Measurements from ENCODE around the gene ZBTB3.
"Not testable (repeated sequence)": the region's sequence is repeated elsewhere in the genome, so short reads cannot be mapped to it uniquely, and the experiment has no call there.

Gene ZBTB3

GRCh38 chr11:62753736-62754603 lies at the start of gene ZBTB3:
Gene ZBTB3, minus strand, starts transcription at chr11:62754160. Its CDS starts 496 bp downstream, at chr11:62753664.
- peak; percentile 99 for DNase-seq

GRCh38 chr11:62801071-62801470 lies 47.1 kb upstream of the ZBTB3 start:
- no peak for DNase-seq

GRCh38 chr11:62799486-62799885 lies 45.5 kb upstream of the ZBTB3 start:
- no peak for DNase-seq

GRCh38 chr11:62796281-62796680 lies 42.3 kb upstream of the ZBTB3 start:
- DNase-seq: no peak

GRCh38 chr11:62794201-62794775 lies 40.3 kb upstream of the ZBTB3 start:
- DNase-seq: no peak

GRCh38 chr11:62792202-62792575 lies 38.2 kb upstream of the ZBTB3 start:
- DNase-seq: peak in 1 of 2 donors; percentile 15

- peak; percentile 89 to 90 for DNase-seq
Measured at GRCh38 chr11:62791501-62792201, 37.7 kb upstream of the ZBTB3 start, which contains the start of gene TMEM223. Gene TMEM223, minus strand, starts transcription at chr11:62792006. Its CDS starts 12 bp downstream, at chr11:62791994.

GRCh38 chr11:62789576-62789975 lies 35.6 kb upstream of the ZBTB3 start:
- no peak for DNase-seq

- DNase-seq: no peak
Measured at GRCh38 chr11:62788991-62789390, 35.0 kb upstream of the ZBTB3 start.

- DNase-seq: peak; percentile 97 to 98
Measured at GRCh38 chr11:62787005-62787759, 33.2 kb upstream of the ZBTB3 start, which contains the start of gene TMEM179B. Gene TMEM179B, plus strand, starts transcription at chr11:62787402. Its CDS starts 30 bp downstream, at chr11:62787432.

GRCh38 chr11:62786318-62787004 lies 32.5 kb upstream of the ZBTB3 start:
- DNase-seq: peak; percentile 88 to 89

GRCh38 chr11:62782753-62783152 lies 28.8 kb upstream of the ZBTB3 start:
- no peak for DNase-seq

GRCh38 chr11:62778441-62778840 lies 24.5 kb upstream of the ZBTB3 start:
- no peak for DNase-seq

GRCh38 chr11:62777389-62777788 lies 23.4 kb upstream of the ZBTB3 start:
- DNase-seq: no peak

GRCh38 chr11:62775646-62776045 lies 21.7 kb upstream of the ZBTB3 start:
- no peak for DNase-seq

GRCh38 chr11:62774407-62774806 lies 20.4 kb upstream of the ZBTB3 start:
- DNase-seq: no peak

GRCh38 chr11:62771144-62772021 lies 17.4 kb upstream of the ZBTB3 start, which contains the start of gene TAF6L:
Gene TAF6L, plus strand, starts transcription at chr11:62771396. Its CDS starts 4,388 bp downstream, at chr11:62775784.
- peak; percentile 91 to 92 for DNase-seq

GRCh38 chr11:62770778-62771143 lies 16.8 kb upstream of the ZBTB3 start:
- no peak for DNase-seq

GRCh38 chr11:62760867-62761227 lies 6.9 kb upstream of the ZBTB3 start:
- not testable (repeated sequence) for DNase-seq

GRCh38 chr11:62757846-62758788 lies 4.2 kb upstream of the ZBTB3 start:
- DNase-seq: no peak

All from CD4-positive, alpha-beta T cell treated with Interleukin-1 beta for 1 hour (primary cell).